GM12878 (cell line): ENCODE results near the gene TJAP1. TPM values are rescaled to one million over a fixed set of nuclear protein-coding genes. Genes with fewer than 3 reads are reported as not detected.

ENCODE experiments used
- ATAC-seq: fragments of 200-7000 bp; cut with Tn5 transposase; 3 replicates; pipeline ENCODE4 v1.9.1; 2020; ENCODE audit warnings: mild to moderate bottlenecking, moderate library complexity
- BruUV-seq: library from RNA; stranded (reverse); fragments of 400-500 nt; replicated peaks from 2 replicates; lab custom pipeline; 2021; lab: Mats Ljungman, UMichigan
- CTCF ChIA-PET: fragments of 300-600 bp; sonication (Branson Sonifier 250); formaldehyde crosslinking; extraction: SDS; loops from one replicate; lab custom pipeline; 2021; ENCODE audit warnings: inconsistent platforms; lab: Yijun Ruan, JAX
- POLR2A ChIA-PET: fragments of 350-600 bp; formaldehyde crosslinking; extraction: SDS; loops from one replicate; lab custom pipeline; 2021; ENCODE audit warnings: inconsistent platforms; lab: Charles Lee
- RAD21 ChIA-PET: fragments of 300-600 bp; sonication (Branson Sonifier 250); formaldehyde crosslinking; loops from one replicate; lab custom pipeline; 2023; ENCODE audit warnings: antibody characterized with exemption; ENCODE audit not compliant: unreplicated experiment; lab: Charles Lee
- SMC1A ChIA-PET: fragments of 300-600 bp; sonication (Branson Sonifier 250); formaldehyde crosslinking; loops from one replicate; lab custom pipeline; 2023; ENCODE audit not compliant: unreplicated experiment, uncharacterized antibody; lab: Charles Lee
- DNase-seq: peaks from one replicate; pipeline ENCODE4 v3.0.0-alpha.2; 2011; ENCODE audit warnings: low read depth, low spot score
- FAIRE-seq: peaks from 3 replicates; lab custom pipeline; 2011; peaks lifted over from hg19 to GRCh38; lab: Jason Lieb, UNC
- H2AFZ ChIP-seq: 2 replicates; pipeline ENCODE4 v1.6.0; 2011; ENCODE audit warnings: low read depth, low read length, control low read depth; ENCODE audit not compliant: control insufficient read depth
- H3K27ac ChIP-seq: 2 replicates; pipeline ENCODE4 v1.5.1; 2011; ENCODE audit warnings: control low read depth; ENCODE audit not compliant: control insufficient read depth, insufficient read depth
- H3K27me3 ChIP-seq, 2 experiments: replicated peaks in 1 of 2; 2 replicates each; pipeline versions ENCODE4 v1.6.0 to v1.6.1; 2011; ENCODE audit warnings: low read length in 1 of 2; ENCODE audit not compliant: control insufficient read depth in 2 of 2, insufficient read depth in 2 of 2
- H3K36me3 ChIP-seq, 2 experiments: 2 replicates each; pipeline ENCODE4 v1.5.1; 2011; ENCODE audit warnings: low read length in 1 of 2; ENCODE audit not compliant: control insufficient read depth in 2 of 2, insufficient read depth in 2 of 2
- H3K4me1 ChIP-seq: 2 replicates; pipeline ENCODE4 v1.6.1; 2011; ENCODE audit warnings: mild to moderate bottlenecking, low read length, moderate library complexity, mixed read lengths; ENCODE audit not compliant: control insufficient read depth, insufficient read depth
- H3K4me2 ChIP-seq: 2 replicates; pipeline ENCODE4 v1.6.0; 2011; ENCODE audit warnings: control low read depth; ENCODE audit not compliant: control insufficient read depth, insufficient read depth
- H3K4me3 ChIP-seq: fragments of 200-600 bp; sonication (generic); 2 replicates; pipeline ENCODE4 v1.5.1; 2016
- H3K79me2 ChIP-seq: 2 replicates; pipeline ENCODE4 v1.6.0; 2011; ENCODE audit warnings: low read length; ENCODE audit not compliant: control insufficient read depth, insufficient read depth
- H3K9ac ChIP-seq: 2 replicates; pipeline ENCODE4 v1.8.0; 2011; ENCODE audit warnings: low read length, control low read depth, mixed read lengths; ENCODE audit not compliant: control insufficient read depth, insufficient read depth
- H3K9me3 ChIP-seq: replicated peaks from 3 replicates; pipeline ENCODE4 v1.5.1; 2011; ENCODE audit warnings: mild to moderate bottlenecking, low read length; ENCODE audit not compliant: control insufficient read depth, insufficient read depth
- H4K20me1 ChIP-seq: 2 replicates; pipeline ENCODE4 v1.6.0; 2011; ENCODE audit not compliant: control insufficient read depth, insufficient read depth
- GATAD2B ChIP-seq: fragments of 450-650 bp; conservative IDR thresholded peaks from 2 replicates; pipeline ENCODE4 v1.6.1; 2017; ENCODE audit warnings: low read depth, mild to moderate bottlenecking, moderate library complexity
- NBN ChIP-seq: fragments of 450-650 bp; IDR thresholded peaks from 2 replicates; pipeline ENCODE4 v1.6.1; 2016
- RAD21 ChIP-seq: IDR thresholded peaks from 2 replicates; pipeline ENCODE4 v1.6.1; 2011; ENCODE audit warnings: mild to moderate bottlenecking, low read depth, low read length, moderate library complexity; ENCODE audit not compliant: insufficient read depth
- SMC3 ChIP-seq: IDR thresholded peaks from 2 replicates; pipeline ENCODE4 v1.6.1; 2011; ENCODE audit warnings: low read length, improper control_type of control experiment, borderline replicate concordance
- SREBF1 ChIP-seq: IDR thresholded peaks from 2 replicates; pipeline ENCODE4 v1.6.1; 2012; ENCODE audit warnings: mild to moderate bottlenecking, low read length
- WGBS: methylation state at CpG from one replicate; pipeline ENCODE4 v1.1.6; 2016; ENCODE audit warnings: low lambda C conversion rate; ENCODE audit not compliant: insufficient replicate concordance, insufficient coverage; ENCODE audit errors: missing lambda C conversion rate; 5-methylcytosine and 5-hydroxymethylcytosine counted together
- in situ Hi-C: fragments of 300-500 bp; cut with MboI; formaldehyde crosslinking; loops from 9 replicates; pipeline ENCODE4 v1.14.3; 2018; ENCODE audit warnings: mixed read lengths
- intact Hi-C: fragments of 100-400 bp; cut with micrococcal nuclease; formaldehyde crosslinking; loops from one replicate; pipeline ENCODE4 v1.14.2; 2022; ENCODE audit not compliant: unreplicated experiment
- polyA plus RNA-seq, 11 experiments: library from polyadenylated mRNA; depleted of rRNA in 4 of 11; unstranded in 6 of 11; stranded (reverse) in 5 of 11; fragments of >200 nt; fragmentation: Nextera tagmentation in 4 of 11; fragmentation: Illumina TruSeq in 1 of 11; extraction: Ambion mirVana in 4 of 11; extraction: Trizol in 1 of 11; gene quantifications; 1 replicate in 1 of 11; 2 replicates in 10 of 11; pipeline versions ENCODE4 v1.2.1 to v1.2.3, GENCODE V29; 2011 to 2016; ENCODE audit warnings: inconsistent platforms in 2 of 11, missing spikeins in 2 of 11, low read depth in 1 of 11
- total RNA-seq, 4 experiments: library from RNA; depleted of rRNA in 3 of 4; stranded (reverse); fragments of >200 nt in 3 of 4; fragmentation: Illumina TruSeq in 1 of 4; extraction: Trizol in 1 of 4; gene quantifications; 2 replicates each; pipeline versions ENCODE4 v1.2.1 to v1.2.3, GENCODE V29; 2013 to 2021
- TF ChIP-seq, protein P1 (sequence below): IDR thresholded peaks from 2 replicates; pipeline ENCODE4 v1.6.1; 2011; ENCODE audit warnings: mild to moderate bottlenecking, low read depth, low read length, moderate library complexity; ENCODE audit not compliant: insufficient replicate concordance
- TF ChIP-seq, protein P2 (sequence below): fragments of 450-650 bp; IDR thresholded peaks from 2 replicates; pipeline ENCODE4 v1.6.1; 2017; ENCODE audit warnings: mild to moderate bottlenecking, moderate library complexity
- TF ChIP-seq, protein P3 (sequence below): fragments of 450-650 bp; IDR thresholded peaks from 2 replicates; pipeline ENCODE4 v1.6.1; 2018; ENCODE audit warnings: borderline replicate concordance, mild to moderate bottlenecking; ENCODE audit not compliant: partially characterized antibody
- TF ChIP-seq, protein P4 (sequence below): IDR thresholded peaks from 2 replicates; pipeline ENCODE4 v1.6.1; 2011; ENCODE audit warnings: low read depth, low read length, improper control_type of control experiment, borderline replicate concordance
- TF ChIP-seq, protein P5 (sequence below): IDR thresholded peaks from 2 replicates; pipeline ENCODE4 v1.6.1; 2011; ENCODE audit warnings: borderline replicate concordance, low read depth, mild to moderate bottlenecking, moderate library complexity, mixed read lengths, low read length; ENCODE audit not compliant: insufficient read depth; ENCODE audit errors: extremely low read length

Gene TJAP1
- total and polyA plus RNA-seq, 10 of the 15 experiments (the other 5 are each of a cell fraction or from before 2014, with no cell fraction given) = 0.11 to 22.6 (median 12.8) TPM

DNA sequence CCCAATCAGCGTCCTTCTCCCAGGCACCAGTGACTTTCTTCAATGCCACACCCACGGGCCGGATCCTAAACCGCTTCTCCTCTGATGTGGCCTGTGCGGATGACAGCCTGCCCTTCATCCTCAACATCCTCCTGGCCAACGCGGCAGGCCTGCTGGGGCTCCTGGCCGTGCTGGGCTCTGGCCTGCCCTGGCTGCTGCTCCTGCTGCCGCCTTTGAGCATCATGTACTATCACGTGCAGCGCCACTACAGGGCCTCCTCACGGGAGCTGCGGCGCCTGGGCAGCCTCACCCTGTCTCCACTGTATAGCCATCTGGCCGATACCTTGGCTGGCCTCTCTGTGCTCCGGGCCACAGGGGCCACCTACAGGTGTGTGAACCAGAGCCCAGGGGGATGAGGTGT lies 31.8 kb upstream of the TJAP1 start:
- ChIA-PET CTCF (no interaction called here), POLR2A (no interaction called here)
- TF ChIP-seq, protein P1, sequence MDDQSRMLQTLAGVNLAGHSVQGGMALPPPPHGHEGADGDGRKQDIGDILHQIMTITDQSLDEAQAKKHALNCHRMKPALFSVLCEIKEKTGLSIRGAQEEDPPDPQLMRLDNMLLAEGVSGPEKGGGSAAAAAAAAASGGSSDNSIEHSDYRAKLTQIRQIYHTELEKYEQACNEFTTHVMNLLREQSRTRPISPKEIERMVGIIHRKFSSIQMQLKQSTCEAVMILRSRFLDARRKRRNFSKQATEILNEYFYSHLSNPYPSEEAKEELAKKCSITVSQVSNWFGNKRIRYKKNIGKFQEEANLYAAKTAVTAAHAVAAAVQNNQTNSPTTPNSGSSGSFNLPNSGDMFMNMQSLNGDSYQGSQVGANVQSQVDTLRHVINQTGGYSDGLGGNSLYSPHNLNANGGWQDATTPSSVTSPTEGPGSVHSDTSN = no peak
- TF ChIP-seq, protein P2, sequence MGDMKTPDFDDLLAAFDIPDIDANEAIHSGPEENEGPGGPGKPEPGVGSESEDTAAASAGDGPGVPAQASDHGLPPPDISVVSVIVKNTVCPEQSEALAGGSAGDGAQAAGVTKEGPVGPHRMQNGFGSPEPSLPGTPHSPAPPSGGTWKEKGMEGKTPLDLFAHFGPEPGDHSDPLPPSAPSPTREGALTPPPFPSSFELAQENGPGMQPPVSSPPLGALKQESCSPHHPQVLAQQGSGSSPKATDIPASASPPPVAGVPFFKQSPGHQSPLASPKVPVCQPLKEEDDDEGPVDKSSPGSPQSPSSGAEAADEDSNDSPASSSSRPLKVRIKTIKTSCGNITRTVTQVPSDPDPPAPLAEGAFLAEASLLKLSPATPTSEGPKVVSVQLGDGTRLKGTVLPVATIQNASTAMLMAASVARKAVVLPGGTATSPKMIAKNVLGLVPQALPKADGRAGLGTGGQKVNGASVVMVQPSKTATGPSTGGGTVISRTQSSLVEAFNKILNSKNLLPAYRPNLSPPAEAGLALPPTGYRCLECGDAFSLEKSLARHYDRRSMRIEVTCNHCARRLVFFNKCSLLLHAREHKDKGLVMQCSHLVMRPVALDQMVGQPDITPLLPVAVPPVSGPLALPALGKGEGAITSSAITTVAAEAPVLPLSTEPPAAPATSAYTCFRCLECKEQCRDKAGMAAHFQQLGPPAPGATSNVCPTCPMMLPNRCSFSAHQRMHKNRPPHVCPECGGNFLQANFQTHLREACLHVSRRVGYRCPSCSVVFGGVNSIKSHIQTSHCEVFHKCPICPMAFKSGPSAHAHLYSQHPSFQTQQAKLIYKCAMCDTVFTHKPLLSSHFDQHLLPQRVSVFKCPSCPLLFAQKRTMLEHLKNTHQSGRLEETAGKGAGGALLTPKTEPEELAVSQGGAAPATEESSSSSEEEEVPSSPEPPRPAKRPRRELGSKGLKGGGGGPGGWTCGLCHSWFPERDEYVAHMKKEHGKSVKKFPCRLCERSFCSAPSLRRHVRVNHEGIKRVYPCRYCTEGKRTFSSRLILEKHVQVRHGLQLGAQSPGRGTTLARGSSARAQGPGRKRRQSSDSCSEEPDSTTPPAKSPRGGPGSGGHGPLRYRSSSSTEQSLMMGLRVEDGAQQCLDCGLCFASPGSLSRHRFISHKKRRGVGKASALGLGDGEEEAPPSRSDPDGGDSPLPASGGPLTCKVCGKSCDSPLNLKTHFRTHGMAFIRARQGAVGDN = no peak
- TF ChIP-seq, protein P3, sequence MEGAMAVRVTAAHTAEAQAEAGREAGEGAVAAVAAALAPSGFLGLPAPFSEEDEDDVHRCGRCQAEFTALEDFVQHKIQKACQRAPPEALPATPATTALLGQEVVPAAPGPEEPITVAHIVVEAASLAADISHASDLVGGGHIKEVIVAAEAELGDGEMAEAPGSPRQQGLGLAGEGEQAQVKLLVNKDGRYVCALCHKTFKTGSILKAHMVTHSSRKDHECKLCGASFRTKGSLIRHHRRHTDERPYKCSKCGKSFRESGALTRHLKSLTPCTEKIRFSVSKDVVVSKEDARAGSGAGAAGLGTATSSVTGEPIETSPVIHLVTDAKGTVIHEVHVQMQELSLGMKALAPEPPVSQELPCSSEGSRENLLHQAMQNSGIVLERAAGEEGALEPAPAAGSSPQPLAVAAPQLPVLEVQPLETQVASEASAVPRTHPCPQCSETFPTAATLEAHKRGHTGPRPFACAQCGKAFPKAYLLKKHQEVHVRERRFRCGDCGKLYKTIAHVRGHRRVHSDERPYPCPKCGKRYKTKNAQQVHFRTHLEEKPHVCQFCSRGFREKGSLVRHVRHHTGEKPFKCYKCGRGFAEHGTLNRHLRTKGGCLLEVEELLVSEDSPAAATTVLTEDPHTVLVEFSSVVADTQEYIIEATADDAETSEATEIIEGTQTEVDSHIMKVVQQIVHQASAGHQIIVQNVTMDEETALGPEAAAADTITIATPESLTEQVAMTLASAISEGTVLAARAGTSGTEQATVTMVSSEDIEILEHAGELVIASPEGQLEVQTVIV = no peak
- no peak for TF ChIP-seq GATAD2B
- TF ChIP-seq, protein P4, sequence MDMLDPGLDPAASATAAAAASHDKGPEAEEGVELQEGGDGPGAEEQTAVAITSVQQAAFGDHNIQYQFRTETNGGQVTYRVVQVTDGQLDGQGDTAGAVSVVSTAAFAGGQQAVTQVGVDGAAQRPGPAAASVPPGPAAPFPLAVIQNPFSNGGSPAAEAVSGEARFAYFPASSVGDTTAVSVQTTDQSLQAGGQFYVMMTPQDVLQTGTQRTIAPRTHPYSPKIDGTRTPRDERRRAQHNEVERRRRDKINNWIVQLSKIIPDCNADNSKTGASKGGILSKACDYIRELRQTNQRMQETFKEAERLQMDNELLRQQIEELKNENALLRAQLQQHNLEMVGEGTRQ = no peak
- TF ChIP-seq SMC3 = no peak
- no peak for TF ChIP-seq SREBF1
- TF ChIP-seq NBN = no peak
- TF ChIP-seq, protein P5, sequence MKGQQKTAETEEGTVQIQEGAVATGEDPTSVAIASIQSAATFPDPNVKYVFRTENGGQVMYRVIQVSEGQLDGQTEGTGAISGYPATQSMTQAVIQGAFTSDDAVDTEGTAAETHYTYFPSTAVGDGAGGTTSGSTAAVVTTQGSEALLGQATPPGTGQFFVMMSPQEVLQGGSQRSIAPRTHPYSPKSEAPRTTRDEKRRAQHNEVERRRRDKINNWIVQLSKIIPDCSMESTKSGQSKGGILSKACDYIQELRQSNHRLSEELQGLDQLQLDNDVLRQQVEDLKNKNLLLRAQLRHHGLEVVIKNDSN = no peak
- no peak for TF ChIP-seq RAD21

More for the DNA sequence above, 31.8 kb upstream of the TJAP1 start:
- DNase-seq (no peak), FAIRE-seq (no peak), ATAC-seq (no peak)
- Histone ChIP-seq H3K4me3 (no peak overlapping the region), H3K27me3 (no peaks in the 10 kb centered on the region), H3K9me3 (no peaks in the 10 kb centered on the region), H2AFZ (no peak overlapping the region), H3K36me3 (peaks cover 0 to 3% of the 10 kb centered on the region in 2 experiments; a peak in 3 of 4 replicates), H3K4me2 (no peak overlapping the region), H3K79me2 (no peaks in the 10 kb centered on the region), H4K20me1 (no peaks in the 10 kb centered on the region; the same call in 1 of the 2 replicates), H3K9ac (no peak overlapping the region), H3K27ac (no peak overlapping the region), H3K4me1 (no peaks in the 10 kb centered on the region)
- SMC1A ChIA-PET = no interaction called here
- 93% methylated on average over 15 of the region's 16 CpGs for WGBS
- RAD21 ChIA-PET = no interaction called here
- in situ Hi-C loops (no loop called here), intact Hi-C loops (no loop called here)
- BruUV-seq = no TSS peak
